ENCODE data around the gene DNASE1L3.

DNASE1L3 gene

DNA sequence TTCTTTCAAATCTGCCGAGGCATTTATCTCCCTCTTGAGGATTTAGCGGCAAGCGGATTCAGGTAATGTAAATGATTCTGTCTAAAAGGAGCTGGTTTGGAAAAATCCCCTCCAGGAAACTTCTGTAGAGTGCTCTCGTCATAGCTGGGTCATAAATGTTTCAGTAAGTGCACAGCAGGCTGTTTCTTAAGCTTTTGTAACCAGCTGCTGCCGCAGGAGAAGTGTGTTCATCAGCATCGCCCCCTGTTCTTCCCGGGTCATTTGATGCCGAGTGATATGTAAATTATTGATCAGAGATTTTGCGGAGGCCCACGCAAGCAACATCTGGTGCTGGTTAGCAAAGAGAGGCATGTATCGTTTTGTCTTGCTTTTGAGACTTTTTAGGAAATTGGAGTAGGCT lies 53.1 kb downstream of the DNASE1L3 start:
- no peaks in the 10 kb centered on the region for H3K9me3 ChIP-seq (ENCODE audit: insufficient read depth, low read length)
- no peak overlapping the region for H3K9ac ChIP-seq (ENCODE audit: insufficient read length, low read depth)
- DNase-seq (ENCODE audit: low read depth, low spot score) = no peak
- peaks cover 98% of the 10 kb centered on the region for H3K36me3 ChIP-seq (ENCODE audit: insufficient read depth, insufficient read length, low read length)
- H3K27me3 ChIP-seq (ENCODE audit: insufficient read depth, insufficient read length) = no peaks in the 10 kb centered on the region
- H3K4me3 ChIP-seq (ENCODE audit: insufficient read length, low read depth) = no peak overlapping the region
- TF ChIP-seq SUZ12 (IDR thresholded peaks at IDR 0.05; ENCODE audit: extremely low read depth, insufficient read depth, insufficient read length) (no peak), ZNF274 (IDR thresholded peaks at IDR 0.05; ENCODE audit: low read depth, low read length) (no peak), YY1 (IDR thresholded peaks at IDR 0.05; ENCODE audit: insufficient read depth, insufficient read length) (no peak)
- H3K4me1 ChIP-seq (ENCODE audit: insufficient read depth, insufficient read length) = no peaks in the 10 kb centered on the region

DNA sequence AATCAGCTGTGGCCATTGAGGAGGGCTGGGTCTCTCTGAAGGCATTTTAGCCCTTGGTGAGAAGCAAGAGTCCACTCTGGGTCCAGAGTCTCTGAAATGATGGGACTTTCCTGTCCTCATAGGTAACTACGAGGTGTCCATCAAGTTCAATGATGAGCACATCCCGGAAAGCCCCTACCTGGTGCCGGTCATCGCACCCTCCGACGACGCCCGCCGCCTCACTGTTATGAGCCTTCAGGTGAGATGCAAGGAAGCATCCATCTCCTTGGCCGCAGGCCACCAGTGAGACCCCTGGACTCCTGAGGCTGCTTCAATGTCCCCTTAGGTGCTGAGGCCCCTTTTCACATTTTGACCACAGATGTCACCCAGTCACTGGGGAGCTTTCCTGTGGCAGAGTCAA lies 54.9 kb downstream of the DNASE1L3 start:
- H3K4me3 ChIP-seq (ENCODE audit: insufficient read length, low read depth) = no peak overlapping the region
- TF ChIP-seq ZNF274 (IDR thresholded peaks at IDR 0.05; ENCODE audit: low read depth, low read length) (no peak), YY1 (IDR thresholded peaks at IDR 0.05; ENCODE audit: insufficient read depth, insufficient read length) (no peak), SUZ12 (IDR thresholded peaks at IDR 0.05; ENCODE audit: extremely low read depth, insufficient read depth, insufficient read length) (no peak)

DNA sequence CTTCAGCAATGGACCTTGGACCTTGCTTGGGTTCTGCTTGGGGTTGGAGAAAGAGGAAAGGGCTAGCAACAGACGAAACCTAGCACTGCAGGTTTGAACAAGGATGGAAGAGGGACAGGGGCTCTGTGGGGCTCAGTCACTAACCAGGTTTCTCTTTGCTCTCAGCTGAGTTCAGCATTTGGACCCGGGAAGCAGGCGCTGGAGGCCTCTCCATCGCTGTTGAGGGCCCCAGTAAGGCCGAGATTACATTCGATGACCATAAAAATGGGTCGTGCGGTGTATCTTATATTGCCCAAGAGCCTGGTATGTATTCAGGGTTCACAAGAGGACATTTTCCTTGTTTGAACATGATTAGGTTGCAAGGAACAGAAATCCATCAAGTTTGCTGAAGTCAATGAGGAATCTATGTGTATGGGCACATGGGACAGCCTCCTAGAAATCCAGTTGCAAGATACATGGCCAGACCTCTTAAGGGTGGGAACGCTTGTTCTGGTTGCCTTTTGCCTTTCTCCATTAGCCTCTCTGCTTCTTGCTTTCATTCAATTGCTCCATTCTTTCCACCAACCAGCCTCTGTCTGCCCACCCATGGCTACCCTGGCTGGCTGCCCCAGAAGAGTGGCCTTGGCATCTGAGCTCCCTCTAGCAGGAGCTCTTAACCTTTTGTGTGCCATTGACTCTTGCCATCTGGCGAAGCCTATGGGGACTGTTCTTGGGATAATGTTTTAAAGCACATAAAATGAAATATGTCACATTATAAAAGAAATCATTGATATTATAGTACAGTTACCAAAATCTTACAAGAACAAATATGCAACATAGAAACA lies 55.9 kb downstream of the DNASE1L3 start:
- TF ChIP-seq YY1 (IDR thresholded peaks at IDR 0.05; ENCODE audit: insufficient read depth, insufficient read length) (no peak), ZNF274 (IDR thresholded peaks at IDR 0.05; ENCODE audit: low read depth, low read length) (no peak), SUZ12 (IDR thresholded peaks at IDR 0.05; ENCODE audit: extremely low read depth, insufficient read depth, insufficient read length) (no peak)
- no peaks in the 10 kb centered on the region for H3K4me1 ChIP-seq (ENCODE audit: insufficient read depth, insufficient read length)
- H3K4me3 ChIP-seq (ENCODE audit: insufficient read length, low read depth) = no peak overlapping the region
- no peak overlapping the region for H3K9ac ChIP-seq (ENCODE audit: insufficient read length, low read depth)
- H3K36me3 ChIP-seq (ENCODE audit: insufficient read depth, insufficient read length, low read length) = peaks cover 100% of the 10 kb centered on the region
- H3K27me3 ChIP-seq (ENCODE audit: insufficient read depth, insufficient read length) = no peaks in the 10 kb centered on the region
- DNase-seq (ENCODE audit: low read depth, low spot score) = no peak
- H3K9me3 ChIP-seq (ENCODE audit: insufficient read depth, low read length) = no peaks in the 10 kb centered on the region

More for the DNA sequence above, 54.9 kb downstream of the DNASE1L3 start:
- Histone ChIP-seq H3K36me3 (ENCODE audit: insufficient read depth, insufficient read length, low read length) (peaks cover 98% of the 10 kb centered on the region), H3K9me3 (ENCODE audit: insufficient read depth, low read length) (no peaks in the 10 kb centered on the region), H3K9ac (ENCODE audit: insufficient read length, low read depth) (no peak overlapping the region), H3K27me3 (ENCODE audit: insufficient read depth, insufficient read length) (no peaks in the 10 kb centered on the region), H3K4me1 (ENCODE audit: insufficient read depth, insufficient read length) (no peaks in the 10 kb centered on the region)
- DNase-seq (ENCODE audit: low read depth, low spot score) = no peak

DNA sequence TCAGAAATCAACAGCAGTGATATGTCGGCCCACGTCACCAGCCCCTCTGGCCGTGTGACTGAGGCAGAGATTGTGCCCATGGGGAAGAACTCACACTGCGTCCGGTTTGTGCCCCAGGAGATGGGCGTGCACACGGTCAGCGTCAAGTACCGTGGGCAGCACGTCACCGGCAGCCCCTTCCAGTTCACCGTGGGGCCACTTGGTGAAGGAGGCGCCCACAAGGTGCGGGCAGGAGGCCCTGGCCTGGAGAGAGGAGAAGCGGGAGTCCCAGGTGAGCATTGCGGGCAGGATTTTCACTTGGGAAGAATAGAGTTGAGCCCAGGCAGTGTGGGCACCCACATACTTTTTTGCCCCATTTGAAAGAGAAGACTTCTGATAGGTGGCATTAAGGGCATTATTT lies 57.4 kb downstream of the DNASE1L3 start:
- no peak for DNase-seq (ENCODE audit: low read depth, low spot score)
- Histone ChIP-seq H3K9ac (ENCODE audit: insufficient read length, low read depth) (no peak overlapping the region), H3K4me1 (ENCODE audit: insufficient read depth, insufficient read length) (no peaks in the 10 kb centered on the region), H3K9me3 (ENCODE audit: insufficient read depth, low read length) (no peaks in the 10 kb centered on the region), H3K4me3 (ENCODE audit: insufficient read length, low read depth) (no peak overlapping the region), H3K36me3 (ENCODE audit: insufficient read depth, insufficient read length, low read length) (peaks cover 100% of the 10 kb centered on the region), H3K27me3 (ENCODE audit: insufficient read depth, insufficient read length) (no peaks in the 10 kb centered on the region)
- no peak for TF ChIP-seq ZNF274 (IDR thresholded peaks at IDR 0.05; ENCODE audit: low read depth, low read length)
- TF ChIP-seq SUZ12 (IDR thresholded peaks at IDR 0.05; ENCODE audit: extremely low read depth, insufficient read depth, insufficient read length) = no peak
- no peak for TF ChIP-seq YY1 (IDR thresholded peaks at IDR 0.05; ENCODE audit: insufficient read depth, insufficient read length)

DNA sequence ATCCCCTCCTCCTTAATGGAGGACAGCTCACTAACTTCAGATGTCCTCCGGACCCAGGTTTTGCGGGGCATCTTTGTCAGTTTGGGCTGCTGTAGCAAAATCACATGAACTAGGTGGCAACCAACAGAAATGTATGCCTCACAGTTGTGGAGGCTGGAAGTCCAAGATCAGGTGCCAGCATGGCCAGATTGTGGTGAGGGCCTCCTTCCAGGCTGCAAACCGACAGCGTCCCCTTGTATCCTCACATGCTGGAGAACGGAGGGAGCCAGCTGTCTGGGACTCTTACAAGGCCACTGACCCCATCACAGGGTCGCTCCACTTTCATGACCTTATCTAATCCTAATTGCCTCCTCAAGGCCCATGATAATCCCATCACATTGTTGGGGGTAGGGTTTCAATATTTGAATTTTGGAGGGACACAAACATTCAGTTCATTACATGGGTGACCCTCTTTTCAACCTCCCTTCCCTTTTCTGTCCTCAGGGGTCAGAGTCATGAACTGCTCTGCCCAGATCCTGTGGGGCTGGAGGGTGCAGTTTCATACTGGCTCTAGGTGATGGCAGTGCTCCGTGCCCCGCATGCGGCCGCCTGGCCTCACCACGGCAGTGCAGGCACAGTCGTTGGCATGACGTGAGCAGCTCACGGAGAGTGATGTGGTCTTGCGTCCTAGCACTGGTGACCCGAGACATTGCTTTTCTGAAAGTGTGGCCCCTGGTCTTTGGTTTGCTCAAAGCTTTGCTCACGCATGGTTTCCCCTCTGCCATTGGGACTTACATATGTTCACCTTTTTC lies 58.4 kb downstream of the DNASE1L3 start:
- no peaks in the 10 kb centered on the region for H3K9me3 ChIP-seq (ENCODE audit: insufficient read depth, low read length)
- no peak overlapping the region for H3K4me3 ChIP-seq (ENCODE audit: insufficient read length, low read depth)
- no peak for TF ChIP-seq YY1 (IDR thresholded peaks at IDR 0.05; ENCODE audit: insufficient read depth, insufficient read length)
- no peak for TF ChIP-seq SUZ12 (IDR thresholded peaks at IDR 0.05; ENCODE audit: extremely low read depth, insufficient read depth, insufficient read length)
- no peak for TF ChIP-seq ZNF274 (IDR thresholded peaks at IDR 0.05; ENCODE audit: low read depth, low read length)
- DNase-seq (ENCODE audit: low read depth, low spot score) = no peak
- peaks cover 100% of the 10 kb centered on the region for H3K36me3 ChIP-seq (ENCODE audit: insufficient read depth, insufficient read length, low read length)
- no peak overlapping the region for H3K9ac ChIP-seq (ENCODE audit: insufficient read length, low read depth)
- no peaks in the 10 kb centered on the region for H3K4me1 ChIP-seq (ENCODE audit: insufficient read depth, insufficient read length)
- no peaks in the 10 kb centered on the region for H3K27me3 ChIP-seq (ENCODE audit: insufficient read depth, insufficient read length)

DNA sequence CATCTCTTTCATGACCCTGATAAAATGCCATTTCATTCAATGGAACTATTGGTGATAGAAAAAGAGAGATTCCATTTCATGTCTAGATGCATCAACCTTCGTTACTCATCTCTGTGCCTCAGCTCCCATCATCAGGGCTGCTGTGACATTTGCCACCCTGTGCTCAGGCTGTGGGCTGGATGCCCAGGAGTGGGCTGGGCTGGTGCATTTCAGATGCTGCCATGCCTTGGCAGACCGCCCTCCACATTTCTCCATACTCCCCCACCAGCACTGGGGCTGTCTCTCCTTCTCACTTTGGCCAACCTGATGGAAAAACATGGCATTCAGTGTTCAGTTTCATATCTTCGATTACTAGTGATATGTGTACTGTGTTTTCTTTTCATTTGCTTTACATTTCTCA lies 59.1 kb downstream of the DNASE1L3 start:
- DNase-seq (ENCODE audit: low read depth, low spot score) = no peak
- no peak for TF ChIP-seq SUZ12 (IDR thresholded peaks at IDR 0.05; ENCODE audit: extremely low read depth, insufficient read depth, insufficient read length)
- no peak for TF ChIP-seq ZNF274 (IDR thresholded peaks at IDR 0.05; ENCODE audit: low read depth, low read length)
- no peak for TF ChIP-seq YY1 (IDR thresholded peaks at IDR 0.05; ENCODE audit: insufficient read depth, insufficient read length)
- Histone ChIP-seq H3K9ac (ENCODE audit: insufficient read length, low read depth) (no peak overlapping the region), H3K4me3 (ENCODE audit: insufficient read length, low read depth) (no peak overlapping the region), H3K36me3 (ENCODE audit: insufficient read depth, insufficient read length, low read length) (peaks cover 100% of the 10 kb centered on the region), H3K27me3 (ENCODE audit: insufficient read depth, insufficient read length) (no peaks in the 10 kb centered on the region), H3K4me1 (ENCODE audit: insufficient read depth, insufficient read length) (no peaks in the 10 kb centered on the region), H3K9me3 (ENCODE audit: insufficient read depth, low read length) (no peaks in the 10 kb centered on the region)

DNA sequence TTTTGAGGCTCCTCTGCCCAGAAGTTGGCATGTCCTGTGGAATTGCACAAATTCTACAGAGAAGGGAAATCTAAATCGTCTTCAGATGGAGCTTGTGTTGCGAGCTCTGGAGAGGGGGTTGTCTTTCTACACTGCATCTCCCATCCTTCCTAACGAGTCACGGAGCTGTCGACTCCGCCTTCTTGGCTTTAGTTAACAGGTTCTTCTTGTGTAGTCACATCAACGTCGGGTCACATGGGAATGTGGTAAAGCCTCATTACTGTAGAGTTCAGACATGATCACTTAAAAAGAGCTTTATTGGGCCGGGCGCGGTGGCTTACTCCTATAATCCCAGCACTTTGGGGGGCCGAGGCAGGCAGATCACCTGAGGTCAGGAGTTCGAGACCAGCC lies 60.0 kb downstream of the DNASE1L3 start:
- H3K36me3 ChIP-seq (ENCODE audit: insufficient read depth, insufficient read length, low read length) = peaks cover 100% of the 10 kb centered on the region
- no peak for DNase-seq (ENCODE audit: low read depth, low spot score)
- no peak overlapping the region for H3K9ac ChIP-seq (ENCODE audit: insufficient read length, low read depth)
- no peaks in the 10 kb centered on the region for H3K9me3 ChIP-seq (ENCODE audit: insufficient read depth, low read length)
- TF ChIP-seq YY1 (IDR thresholded peaks at IDR 0.05; ENCODE audit: insufficient read depth, insufficient read length) (no peak), ZNF274 (IDR thresholded peaks at IDR 0.05; ENCODE audit: low read depth, low read length) (no peak), SUZ12 (IDR thresholded peaks at IDR 0.05; ENCODE audit: extremely low read depth, insufficient read depth, insufficient read length) (no peak)
- no peaks in the 10 kb centered on the region for H3K27me3 ChIP-seq (ENCODE audit: insufficient read depth, insufficient read length)
- H3K4me3 ChIP-seq (ENCODE audit: insufficient read length, low read depth) = no peak overlapping the region
- no peaks in the 10 kb centered on the region for H3K4me1 ChIP-seq (ENCODE audit: insufficient read depth, insufficient read length)
